HL-60/S4 (cell line): ENCODE data around the gene GALNT10.
"Not testable (repeated sequence)": the region's sequence is repeated elsewhere in the genome, so short reads cannot be mapped to it uniquely, and the experiment has no call there.

ENCODE experiments used
- in situ Hi-C: fragments of 300-500 bp; cut with MboI; formaldehyde crosslinking; loops from 2 replicates; pipeline ENCODE4 v1.14.3; 2022; ENCODE audit warnings: low sequenced_read_pairs

GALNT10 gene, protein sequence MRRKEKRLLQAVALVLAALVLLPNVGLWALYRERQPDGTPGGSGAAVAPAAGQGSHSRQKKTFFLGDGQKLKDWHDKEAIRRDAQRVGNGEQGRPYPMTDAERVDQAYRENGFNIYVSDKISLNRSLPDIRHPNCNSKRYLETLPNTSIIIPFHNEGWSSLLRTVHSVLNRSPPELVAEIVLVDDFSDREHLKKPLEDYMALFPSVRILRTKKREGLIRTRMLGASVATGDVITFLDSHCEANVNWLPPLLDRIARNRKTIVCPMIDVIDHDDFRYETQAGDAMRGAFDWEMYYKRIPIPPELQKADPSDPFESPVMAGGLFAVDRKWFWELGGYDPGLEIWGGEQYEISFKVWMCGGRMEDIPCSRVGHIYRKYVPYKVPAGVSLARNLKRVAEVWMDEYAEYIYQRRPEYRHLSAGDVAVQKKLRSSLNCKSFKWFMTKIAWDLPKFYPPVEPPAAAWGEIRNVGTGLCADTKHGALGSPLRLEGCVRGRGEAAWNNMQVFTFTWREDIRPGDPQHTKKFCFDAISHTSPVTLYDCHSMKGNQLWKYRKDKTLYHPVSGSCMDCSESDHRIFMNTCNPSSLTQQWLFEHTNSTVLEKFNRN

DNA sequence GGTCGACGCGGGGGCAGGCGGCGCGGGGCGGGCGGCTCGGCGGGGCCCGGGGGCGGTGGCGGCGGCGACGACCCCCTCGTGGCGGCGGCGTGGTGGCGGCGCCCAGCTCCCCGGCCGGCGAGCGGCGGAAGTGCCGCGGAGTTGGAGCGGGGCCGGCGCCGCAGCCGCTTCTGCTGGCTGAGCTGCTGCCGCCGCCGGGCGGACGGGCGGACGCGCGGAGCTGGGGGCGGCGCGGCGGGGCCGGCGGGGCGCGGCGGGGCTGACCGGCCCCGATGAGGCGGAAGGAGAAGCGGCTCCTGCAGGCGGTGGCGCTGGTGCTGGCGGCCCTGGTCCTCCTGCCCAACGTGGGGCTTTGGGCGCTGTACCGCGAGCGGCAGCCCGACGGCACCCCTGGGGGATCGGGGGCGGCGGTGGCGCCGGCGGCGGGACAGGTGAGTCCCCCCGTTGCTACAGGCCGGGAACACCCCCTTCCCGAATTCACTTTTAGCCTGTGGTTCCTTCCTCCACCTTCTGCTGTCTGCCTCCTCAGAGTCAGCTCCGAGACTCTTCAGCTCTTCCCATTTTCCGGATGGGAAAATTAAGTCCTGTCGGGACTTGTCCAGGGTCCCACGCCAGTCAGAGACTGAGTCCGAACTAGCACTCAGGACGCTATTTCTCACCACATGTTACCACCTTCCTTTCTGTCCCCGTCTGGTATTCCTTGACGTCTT, at the start of gene GALNT10:
Gene GALNT10, plus strand, starts transcription at position 139 of the 710 bp plus-strand sequence. Its CDS starts 134 bp downstream, at position 273.
- in situ Hi-C loops: no loop called here

DNA sequence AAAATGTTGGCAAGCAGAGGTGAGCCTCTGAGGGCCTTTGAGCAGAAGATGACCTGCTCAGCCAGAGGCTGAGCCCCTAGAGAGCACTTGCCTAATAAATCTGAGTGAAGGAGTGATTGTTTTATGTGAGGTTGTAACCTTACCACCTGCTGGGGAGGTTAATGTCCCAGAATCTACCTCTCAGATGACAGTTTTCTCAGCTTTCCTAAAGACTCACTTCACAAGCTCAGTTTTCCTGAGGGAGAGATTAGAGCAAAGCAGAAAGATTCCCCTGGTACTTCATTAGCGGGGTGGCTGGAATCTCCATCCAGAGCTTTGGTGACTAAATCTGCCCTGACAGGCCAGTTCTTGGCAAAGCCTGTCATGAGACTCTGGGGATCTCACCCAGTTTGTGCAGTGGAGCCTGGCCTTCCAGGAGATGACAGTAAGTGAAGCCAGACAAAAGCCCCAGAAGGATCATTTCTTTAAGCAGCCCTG, 48.8 kb upstream of the GALNT10 start:
- in situ Hi-C loops: no loop called here

DNA sequence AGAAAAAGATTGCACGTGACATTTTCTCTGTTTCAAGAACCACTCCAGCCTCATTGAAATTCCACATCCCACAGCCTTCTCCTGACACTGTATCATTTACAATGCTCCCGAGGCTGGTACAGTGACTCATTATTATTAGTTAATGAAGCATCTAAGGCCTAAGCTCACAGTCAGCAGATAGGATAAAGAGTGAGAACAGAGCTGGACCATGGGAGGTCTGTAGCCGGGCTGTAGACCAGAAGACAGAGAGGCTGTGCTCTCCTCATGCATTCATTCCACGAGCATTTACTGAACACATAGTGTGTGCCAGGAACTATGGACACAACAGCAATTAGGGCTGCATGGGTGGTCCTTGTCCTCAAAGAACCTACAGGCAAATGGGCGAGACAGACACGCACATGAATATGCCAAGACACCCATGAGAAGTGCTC, 47.3 kb upstream of the GALNT10 start:
- in situ Hi-C loops: no loop called here

DNA sequence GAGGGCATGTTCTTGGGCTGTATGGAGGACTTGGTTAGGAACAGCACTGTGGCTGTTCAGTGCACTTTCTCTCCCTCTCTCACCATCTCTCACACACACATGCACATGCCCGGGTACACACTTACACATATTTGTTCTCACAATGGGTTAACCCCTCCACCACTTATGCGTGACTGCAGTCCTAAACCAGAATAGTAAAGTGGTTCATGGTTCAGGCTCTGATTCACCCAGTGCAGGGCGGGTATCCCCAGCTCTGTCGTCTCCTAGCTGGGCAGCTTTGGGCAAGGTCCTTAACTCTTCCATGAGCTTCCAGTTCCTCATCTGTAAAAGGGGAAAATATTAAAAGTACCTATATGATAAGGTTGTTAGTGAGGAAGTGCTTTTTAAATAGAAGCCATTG, 45.3 kb upstream of the GALNT10 start:
- in situ Hi-C loops: no loop called here

GRCh38 chr5:154146409-154146808, 44.1 kb upstream of the GALNT10 start:
- in situ Hi-C loops: no loop called here

DNA sequence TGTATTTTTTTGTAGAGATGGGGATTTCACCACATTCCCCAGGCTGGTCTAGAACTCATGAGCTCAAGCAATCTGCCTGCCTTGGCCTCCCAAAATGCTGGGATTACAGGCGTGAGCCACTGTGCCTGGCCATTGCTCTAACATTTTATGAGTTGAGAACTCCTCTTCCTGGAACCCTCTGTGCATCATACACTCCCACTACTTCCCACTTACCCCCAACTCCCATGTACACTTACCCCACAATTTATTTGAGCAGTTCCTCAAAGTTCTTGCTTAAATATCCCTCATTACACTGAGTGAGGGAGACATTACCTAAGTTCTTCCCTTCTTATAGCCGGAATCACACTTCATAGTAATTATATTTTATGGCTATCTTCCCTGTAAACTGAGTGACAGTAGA, 42.9 kb upstream of the GALNT10 start:
- in situ Hi-C loops: no loop called here

DNA sequence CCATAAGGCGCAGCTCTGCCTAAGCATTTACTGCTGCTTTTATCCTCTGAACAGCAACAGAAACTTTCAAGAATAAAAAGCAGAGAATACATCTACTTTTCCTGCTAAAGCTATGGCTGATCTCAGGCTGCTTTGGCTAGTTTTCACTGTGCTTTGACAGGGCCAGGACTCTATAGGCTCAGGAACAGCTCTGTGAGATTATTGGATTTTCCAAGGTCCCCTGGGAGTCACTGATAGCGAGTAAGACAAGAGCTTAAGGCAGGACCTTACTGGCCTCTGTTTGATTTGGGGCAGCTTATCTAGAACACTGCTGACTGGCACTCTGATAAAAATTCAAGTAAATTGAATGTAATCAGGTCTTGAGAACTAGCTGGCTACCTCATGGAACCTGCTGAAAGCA, 40.1 kb upstream of the GALNT10 start:
- in situ Hi-C loops: not testable (repeated sequence)

DNA sequence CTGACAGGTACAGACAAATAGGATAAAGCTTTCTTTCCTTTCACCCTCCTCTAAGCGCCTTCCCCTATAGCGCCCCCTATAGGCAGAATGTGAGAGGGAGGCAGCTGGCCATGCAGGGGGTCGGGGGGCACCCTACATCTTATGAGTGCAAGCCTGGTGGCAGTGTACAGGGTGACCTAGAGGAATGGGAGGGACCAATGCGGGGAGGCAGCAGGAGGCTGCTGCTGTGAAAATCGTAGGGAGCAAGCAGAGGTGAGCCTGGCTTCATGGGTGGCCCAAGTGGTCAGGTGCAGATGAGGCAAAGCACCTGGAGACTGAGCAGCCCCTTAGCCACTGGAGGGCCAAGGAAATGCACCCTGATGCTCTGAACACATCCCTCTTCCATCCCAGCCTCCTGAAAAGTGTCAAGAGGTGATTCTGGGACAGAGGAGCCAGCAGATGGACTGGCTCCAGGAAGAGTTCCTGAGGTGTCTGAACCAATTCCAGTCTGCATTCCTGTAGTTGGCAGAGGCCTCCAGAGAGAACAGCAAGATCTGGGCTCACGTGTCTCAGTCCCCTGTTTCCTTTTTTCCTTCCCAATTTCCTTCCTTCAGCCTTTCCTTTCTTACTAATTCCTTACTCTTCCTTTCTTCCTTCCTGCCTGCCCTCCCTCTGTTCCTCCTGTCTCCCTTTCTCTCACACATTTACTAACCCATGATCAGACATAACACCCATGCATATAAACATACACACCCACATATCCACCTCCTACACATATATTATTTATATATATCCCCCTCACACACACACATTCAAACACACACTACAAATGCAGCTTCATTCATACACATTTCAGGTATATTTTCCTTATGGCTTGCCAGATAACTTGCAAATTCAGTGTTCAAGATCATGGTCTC, 32.8 kb upstream of the GALNT10 start:
- in situ Hi-C loops: no loop called here

DNA sequence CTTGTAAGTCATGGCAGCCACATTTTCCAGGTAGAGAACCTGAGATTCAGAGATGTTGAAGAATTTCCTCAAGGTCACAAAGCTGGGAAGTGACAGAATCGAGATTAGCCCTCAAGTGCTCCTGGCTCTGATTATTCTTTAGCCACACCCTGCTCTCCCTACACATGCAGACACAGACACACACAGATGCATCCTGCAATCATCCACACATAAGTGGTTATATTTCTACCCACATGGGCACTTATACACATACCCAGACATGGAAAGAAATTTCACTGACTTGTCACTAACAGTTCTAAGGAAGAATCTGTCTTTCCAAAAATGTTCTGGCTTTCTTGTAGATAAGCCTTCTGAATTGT, 32.2 kb upstream of the GALNT10 start:
- in situ Hi-C loops: no loop called here

- in situ Hi-C loops: no loop called here
Observed at GRCh38 chr5:154159343-154159742, 31.2 kb upstream of the GALNT10 start.

- in situ Hi-C loops: no loop called here
Observed at GRCh38 chr5:154162539-154163151, 27.9 kb upstream of the GALNT10 start.

DNA sequence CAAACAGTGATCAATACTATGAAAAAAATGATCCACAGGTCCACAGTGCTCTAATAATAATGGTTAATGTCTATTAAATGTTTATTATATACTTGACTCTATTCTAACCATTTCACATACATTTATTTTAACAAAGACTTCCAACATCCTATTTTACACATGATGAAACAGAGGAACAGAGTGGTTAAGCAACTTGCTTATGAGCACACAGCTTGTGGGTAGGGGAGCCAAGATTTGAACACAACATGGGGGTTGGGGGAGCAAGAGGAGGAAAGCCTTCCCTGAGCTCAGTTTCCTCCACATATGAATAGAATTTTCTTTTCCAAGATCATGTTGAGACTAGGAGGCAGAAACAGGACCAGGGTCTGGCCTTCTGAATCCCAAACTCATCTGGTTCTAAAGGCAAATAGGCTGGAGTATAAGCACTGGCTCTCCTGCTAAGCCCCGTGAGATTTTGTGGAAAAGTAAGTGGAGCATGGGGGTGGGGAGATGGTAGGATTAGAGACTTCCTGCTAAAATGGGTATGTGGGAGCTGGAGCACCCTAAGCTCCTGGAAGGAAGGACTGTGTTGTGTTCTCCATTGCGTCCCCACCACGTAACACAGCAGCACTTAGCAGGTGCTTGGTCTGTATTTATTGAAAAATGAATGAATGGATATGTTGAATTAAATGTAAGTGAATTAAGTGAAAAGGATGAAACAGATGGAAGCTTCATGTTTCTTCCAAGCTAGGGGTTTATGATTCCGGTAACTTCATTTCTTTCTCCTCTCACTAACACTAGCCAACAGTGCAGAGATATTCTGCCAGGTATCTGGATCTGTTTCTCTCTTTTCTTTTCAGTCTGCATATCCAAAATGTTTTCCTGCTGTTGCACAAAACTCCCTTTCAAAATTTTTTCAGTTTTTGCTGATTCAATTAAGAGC, 26.9 kb upstream of the GALNT10 start:
- in situ Hi-C loops: no loop called here

GRCh38 chr5:154164249-154164581, 26.3 kb upstream of the GALNT10 start:
- in situ Hi-C loops: no loop called here

DNA sequence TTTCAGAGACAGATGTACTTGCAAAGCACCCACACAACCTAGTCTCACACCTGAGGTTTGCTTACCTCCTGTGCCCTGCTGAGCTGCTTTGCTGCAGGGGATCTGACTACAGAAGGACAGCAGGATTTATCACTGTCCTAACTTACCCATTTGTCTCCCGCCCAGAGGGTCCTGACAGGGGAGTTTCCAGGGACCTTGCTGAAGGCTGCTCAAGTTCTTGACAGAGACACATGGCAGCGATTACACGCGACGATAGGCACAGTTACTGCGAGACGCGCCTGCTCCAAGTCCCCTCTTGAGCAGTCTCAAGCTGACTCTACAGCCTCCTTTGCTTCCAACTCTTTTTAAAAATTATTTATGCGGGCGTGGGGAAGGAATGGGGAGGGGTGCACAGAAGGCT, 24.6 kb upstream of the GALNT10 start:
- in situ Hi-C loops: no loop called here

DNA sequence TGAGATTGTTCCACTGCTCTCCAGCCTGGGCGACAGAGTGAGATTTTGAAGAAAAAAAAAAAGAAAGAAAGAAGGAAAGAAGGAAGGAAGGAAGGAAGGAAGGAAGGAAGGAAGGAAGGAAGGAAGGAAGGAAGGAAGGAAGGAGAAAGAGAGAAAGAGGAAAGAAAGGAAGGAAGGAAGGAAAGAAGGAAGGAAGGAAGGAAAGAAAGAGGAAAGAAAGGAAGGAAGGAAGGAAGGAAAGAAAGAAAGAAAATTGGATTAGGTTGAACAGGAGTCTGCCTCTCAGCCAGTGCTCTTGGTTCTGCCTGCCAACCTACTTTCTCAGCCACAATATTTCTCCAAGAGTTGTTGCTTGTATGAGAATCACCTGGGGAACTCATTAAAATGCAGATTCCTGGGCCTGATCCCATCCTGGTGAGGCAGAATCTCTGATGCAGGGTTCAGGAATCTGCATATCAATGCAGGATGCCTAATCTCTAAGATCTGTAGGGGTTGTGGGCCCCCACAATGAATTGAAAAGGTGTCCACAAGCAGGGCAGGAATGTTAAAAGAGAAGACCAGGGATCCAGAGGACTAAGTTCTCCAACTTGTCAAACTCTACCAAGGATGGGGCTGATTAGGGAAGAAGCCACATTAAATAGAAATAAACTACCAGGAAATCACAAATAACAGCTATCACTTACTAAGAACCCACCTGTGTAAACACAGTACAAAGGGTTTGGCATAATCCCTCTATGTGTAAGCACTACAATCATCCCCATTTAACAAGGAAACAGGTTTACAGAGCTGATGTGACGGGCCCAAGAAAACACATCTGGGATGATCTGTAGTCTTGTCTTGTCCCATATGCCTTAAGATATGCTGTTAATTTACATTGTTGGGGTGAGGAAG, 23.4 kb upstream of the GALNT10 start:
- in situ Hi-C loops: no loop called here

- in situ Hi-C loops: no loop called here
Observed at GRCh38 chr5:154168395-154168794, 22.1 kb upstream of the GALNT10 start.

GRCh38 chr5:154172785-154173184, 17.7 kb upstream of the GALNT10 start:
- in situ Hi-C loops: no loop called here

DNA sequence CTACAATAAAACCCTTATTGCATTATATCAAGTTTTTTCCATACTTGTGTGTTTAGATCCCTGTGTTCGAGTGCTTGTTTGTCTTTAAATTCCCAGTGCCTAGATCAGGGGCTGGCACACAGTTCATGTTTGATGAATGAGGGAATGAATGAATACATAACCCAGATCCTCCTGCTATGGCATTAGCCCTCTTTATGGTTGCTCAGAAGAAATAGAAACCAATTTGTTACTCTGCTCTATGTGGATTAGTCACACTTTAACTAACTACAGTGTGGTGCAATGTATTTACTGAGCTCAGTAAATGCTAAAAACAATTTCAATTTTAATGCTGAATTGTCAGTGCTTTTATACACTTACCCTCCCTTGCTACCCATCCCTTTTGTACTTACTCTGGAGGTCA, 16.4 kb upstream of the GALNT10 start:
- in situ Hi-C loops: no loop called here
